Activated gamma-delta T cell (primary cell): ENCODE measurements around the gene OCRL.

Experiments
- DNase-seq: peaks from one replicate; lab custom pipeline; 2025; lab: John Stamatoyannopoulos, UW
- total RNA-seq, 2 donors: gene quantifications; one replicate each; lab custom pipeline; 2026; lab: John Stamatoyannopoulos, UW

OCRL gene
- total RNA-seq, result 5.9 to 7.1 reads per million in 2 donors

DNA sequence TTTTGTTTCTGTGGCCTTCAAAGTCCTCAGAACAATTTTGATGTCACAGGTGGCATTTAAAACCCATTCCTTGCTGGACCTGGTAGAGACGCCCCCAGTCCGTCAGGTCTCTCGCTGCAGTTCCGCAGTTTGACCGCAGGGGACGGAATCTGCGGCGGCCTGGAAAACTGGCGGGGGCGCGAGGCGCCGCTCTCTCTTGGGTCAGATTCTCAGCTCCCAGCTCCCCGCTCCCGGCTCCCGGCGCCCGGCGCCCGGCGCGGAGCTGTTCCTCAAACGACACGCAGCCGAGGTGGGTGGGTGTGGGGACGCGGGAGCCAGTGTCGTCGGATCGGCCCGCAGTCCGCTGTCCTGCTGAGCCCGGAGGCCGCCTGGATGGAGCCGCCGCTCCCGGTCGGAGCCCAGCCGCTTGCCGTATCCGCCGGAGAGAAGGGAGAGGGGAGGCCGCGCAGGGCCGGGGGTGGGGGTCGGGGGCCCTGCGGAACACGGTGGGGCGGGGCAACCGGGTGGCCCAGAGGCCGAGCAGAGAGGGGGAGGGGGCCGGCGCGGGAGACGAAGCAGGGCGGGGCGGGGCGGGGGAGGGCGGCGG, at the start of gene OCRL:
Gene OCRL (plus strand): TSS at position 192 of the 586 bp plus-strand sequence. CDS start 181 bp downstream, at position 373.
- no peak for DNase-seq

DNA sequence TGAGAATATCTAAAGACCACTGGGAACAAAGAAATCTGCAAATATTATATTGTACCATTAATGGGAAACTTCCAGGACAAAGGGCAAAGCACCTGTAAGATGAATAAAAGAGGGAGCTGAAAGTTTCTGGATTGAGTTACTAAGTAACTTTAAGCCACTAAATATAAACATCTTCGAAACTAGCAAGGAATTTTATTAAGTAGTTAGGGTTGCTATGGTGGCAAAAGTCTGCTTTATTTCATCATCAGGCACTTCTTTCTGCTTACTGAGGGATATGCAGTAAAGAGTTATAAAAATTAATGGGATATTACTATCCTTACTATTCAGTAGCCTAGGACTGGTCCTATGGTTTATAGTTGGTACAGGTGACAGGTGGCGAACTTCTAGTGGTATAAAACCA, 49.7 kb upstream of the OCRL start:
- DNase-seq, result no peak

DNA sequence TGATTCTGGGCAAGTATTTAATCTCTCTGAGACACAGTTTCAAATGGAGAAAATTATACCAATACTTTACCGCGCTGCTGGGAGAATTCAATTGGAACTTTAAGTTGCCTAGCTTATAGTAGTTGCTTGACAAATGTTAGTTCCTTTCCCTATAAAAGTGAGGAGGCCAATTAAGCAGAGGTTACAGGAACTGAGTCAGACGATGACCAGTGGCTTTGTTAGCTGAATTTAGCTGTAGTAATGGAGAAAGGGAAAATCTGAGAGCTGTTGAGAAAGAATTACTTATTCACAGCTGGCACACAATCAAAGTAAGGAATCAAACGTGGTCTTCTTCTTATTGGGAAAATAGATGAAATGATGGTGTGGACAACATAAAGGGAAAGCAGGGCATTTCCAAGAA, 46.4 kb upstream of the OCRL start:
- no peak for DNase-seq

DNA sequence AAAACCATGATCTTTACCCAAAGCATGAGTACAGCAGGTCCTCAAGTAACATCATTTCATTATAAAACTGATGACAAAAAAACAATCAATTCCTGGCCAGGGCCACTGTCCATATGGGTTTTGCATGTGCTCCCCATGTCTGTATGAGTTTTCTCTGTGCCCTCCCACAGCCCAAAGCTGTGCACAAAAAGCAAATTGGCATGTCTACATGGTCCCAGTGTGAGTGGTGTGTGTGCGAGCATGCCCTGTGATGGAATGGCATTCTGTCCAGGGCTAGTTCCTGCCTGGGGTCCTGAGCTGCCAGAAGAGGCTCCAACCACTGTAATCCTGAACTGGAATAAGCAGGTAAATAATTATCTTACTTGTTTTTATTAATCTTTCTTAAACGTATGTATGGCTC, 45.2 kb upstream of the OCRL start:
- DNase-seq, result no peak

GRCh38 chrX:129495900-129496299, 44.2 kb upstream of the OCRL start:
- no peak for DNase-seq

- no peak for DNase-seq
These were observed 43.4 kb upstream of the OCRL start for GRCh38 chrX:129496625-129497024.

GRCh38 chrX:129497146-129497843, 42.8 kb upstream of the OCRL start:
- no peak for DNase-seq

- DNase-seq, result no peak
These were observed 29.7 kb upstream of the OCRL start for GRCh38 chrX:129510331-129510730.

GRCh38 chrX:129511689-129512088, 28.4 kb upstream of the OCRL start:
- DNase-seq, result no peak

- no peak for DNase-seq
These were observed 27.6 kb upstream of the OCRL start for GRCh38 chrX:129512409-129512808.

GRCh38 chrX:129516402-129516801, 23.7 kb upstream of the OCRL start:
- DNase-seq, result no peak

DNA sequence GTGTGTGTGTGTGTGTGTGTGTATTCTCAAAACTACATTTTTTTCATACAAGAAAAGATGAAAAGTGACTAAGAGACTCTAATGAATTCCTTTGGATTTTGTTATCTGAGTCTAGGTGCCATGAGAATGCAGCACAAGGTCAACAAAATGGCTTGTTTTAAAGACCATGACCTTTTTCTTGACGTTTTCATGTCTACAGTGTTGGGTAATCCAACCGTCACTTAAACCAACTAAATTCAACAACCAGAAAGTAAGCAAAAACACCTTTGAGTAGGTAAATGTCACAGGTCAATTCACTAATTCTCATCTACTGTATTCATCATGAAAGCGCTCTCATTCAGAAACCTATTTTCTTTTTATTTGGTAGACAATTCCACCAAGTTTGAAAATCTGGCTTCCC, 19.9 kb upstream of the OCRL start:
- no peak for DNase-seq

GRCh38 chrX:129522184-129523078, 17.6 kb upstream of the OCRL start:
- no peak for DNase-seq

- DNase-seq, result no peak
These were observed 16.8 kb upstream of the OCRL start, which contains the start of gene SMARCA1 for GRCh38 chrX:129523079-129523911. TSS of gene SMARCA1 (minus strand) at chrX:129523490. CDS start at chrX:129523370, 120 bp downstream.

GRCh38 chrX:129524250-129524850, 15.7 kb upstream of the OCRL start:
- no peak for DNase-seq

DNA sequence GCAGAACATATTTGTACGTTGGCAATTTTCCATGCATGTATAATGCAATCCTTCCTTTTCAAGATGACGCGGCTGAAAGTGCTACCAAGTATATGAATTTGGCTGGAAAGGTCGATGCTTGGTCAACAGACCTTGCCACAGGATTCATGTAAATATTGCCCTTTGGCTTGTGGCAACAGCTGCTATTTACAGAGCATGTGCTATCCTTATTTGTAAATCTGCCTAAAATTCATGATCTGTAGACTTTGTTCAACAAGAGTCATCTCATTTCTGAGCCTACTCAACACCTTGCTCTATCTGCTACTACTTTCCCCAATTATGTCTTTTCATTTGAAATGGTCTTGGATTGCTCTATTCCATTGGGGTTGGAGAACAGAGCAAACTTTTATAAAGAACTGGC, 14.9 kb upstream of the OCRL start:
- no peak for DNase-seq

- no peak for DNase-seq
These were observed 14.2 kb upstream of the OCRL start for GRCh38 chrX:129525896-129526295.

DNA sequence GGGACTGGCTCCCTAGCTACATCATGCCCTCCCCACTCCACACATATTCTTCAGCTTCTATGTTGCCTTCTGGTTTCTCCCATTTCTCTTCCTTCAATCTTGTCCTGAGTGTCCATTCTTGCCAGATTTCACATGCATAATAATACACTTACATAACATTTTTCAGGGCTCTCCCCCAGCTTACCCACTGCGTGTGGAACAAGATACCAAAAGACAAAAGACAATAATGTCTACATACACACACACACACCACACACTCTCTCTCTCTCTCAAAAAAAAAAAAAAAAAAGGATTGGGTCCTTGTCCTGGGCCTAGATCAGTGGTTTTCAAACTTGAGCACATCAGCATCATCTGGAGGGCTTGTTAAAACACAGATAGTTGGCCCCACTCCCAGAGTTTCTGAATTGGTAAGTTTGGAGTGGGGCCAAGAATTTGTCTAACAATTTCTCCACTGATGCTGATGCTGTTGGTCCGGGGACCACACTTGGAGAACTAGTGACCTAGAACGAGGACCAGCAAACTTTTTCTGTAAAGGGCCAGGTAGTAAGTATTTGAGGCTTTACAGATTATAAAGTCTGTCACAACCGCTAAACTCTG, 10.3 kb upstream of the OCRL start:
- no peak for DNase-seq

DNA sequence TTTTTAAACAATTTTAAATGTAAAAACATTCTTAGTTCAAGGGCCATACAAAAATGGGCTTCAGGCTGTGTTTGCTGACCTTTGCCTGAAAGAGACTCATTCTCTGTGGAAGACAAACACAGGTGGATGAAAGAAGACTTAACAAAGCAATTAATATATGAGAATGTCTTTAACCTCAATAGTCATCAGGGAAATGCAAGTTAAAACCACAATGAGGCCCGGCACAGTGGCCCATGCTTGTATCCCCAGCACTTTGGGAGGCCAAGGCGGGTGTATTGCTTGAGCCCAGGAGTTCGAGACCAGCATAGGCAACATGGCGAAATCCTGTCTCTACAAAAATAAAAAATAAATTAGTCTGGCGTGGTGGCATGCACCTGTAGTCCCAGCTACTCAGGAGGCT, 9.6 kb upstream of the OCRL start:
- no peak for DNase-seq

DNA sequence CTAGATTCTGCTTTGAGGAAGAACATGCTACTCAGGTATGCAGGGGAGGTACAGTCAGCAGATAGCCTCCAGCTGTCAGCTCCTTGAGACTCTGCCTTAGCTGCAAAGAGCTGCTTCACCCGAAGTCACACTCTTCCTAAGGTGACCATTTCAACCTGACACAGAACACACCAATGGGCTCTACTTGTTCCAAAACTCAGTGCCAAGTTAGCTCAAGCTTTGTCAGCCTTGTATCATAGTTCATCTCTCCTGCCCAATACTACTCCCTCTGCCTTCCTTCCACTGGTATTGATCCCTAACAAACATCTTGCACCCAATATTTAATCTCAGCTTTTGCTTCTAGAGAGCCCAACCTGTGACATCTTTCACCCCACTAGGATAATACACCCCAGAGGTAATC, 8.9 kb upstream of the OCRL start:
- DNase-seq, result no peak
